Measurements from ENCODE around the gene AIFM2.
"Not testable (repeated sequence)": the region's sequence is repeated elsewhere in the genome, so short reads cannot be mapped to it uniquely, and the experiment has no call there.

The AIFM2 gene

DNA sequence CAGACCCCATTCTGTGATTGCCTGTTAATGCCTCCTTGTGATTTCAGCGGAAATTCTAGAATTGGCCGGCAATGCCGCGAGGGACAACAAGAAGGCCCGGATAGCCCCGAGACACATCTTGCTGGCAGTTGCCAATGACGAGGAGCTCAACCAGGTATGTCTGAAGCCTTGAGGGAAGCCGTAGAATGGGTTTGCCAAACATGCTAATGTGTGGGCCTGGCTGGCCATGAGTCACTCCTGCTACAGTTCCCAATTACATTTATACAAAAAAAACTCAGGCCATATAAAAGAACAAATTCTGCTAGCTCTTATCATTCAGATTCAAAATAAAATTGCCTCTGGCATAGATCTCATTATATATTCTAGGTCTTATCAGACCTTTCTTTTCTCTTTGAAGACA, 42.6 kb downstream of the AIFM2 start:
- no peak for DNase-seq

- no peak for DNase-seq
Observed at GRCh38 chr10:70088308-70088698, 44.3 kb downstream of the AIFM2 start.

- DNase-seq: no peak
Observed at GRCh38 chr10:70087616-70088307, 44.9 kb downstream of the AIFM2 start.

DNA sequence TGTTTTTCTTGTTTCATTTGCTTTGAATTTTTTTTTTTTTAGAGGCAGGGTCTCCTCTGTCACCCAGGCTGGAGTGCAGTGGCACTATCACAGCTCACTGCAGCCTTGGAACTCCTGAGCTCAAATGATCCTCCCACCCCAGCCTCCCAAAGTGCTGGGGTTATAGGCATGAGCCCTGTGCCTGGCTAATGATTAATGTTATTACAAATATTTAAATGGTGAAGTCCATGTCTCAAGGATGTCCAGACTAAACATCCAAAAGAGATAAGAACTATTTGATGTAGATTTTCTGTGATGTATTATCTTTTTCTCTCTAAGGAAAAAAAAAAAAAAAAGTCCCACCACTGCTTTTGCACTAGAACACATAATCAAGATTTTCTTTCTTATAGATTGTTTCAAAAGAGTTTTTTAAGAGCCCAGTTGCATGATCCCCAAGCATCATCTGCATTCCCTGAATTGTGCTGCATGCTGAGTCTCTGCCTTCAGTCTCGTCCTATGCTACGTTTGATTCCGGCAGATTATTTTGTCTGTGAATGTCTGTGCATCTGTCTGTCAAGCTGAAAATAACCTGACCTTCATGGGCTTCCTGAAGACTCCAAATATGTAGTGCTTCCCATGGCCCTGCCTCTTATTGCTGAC, 46.5 kb downstream of the AIFM2 start:
- DNase-seq: no peak

DNA sequence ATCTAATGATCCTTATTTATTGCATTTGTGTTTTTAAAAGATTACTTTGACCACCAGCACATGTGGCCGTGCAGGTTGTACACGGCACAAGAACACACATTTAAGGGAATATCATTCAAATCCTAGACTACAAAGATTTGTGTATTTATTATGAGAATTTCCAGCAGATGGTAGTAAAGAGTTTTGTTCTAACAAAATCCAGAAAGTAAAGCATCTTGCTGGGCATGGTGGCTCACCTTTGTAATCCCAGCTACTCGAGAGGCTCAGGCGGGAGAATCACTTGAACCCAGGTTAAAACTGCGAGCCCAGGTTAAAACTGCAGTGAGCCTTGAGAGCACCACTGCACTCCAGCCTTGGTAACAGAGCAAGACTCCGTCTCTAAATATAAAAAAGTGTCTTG, 48.4 kb downstream of the AIFM2 start:
- no peak for DNase-seq

- not testable (repeated sequence) for DNase-seq
Observed at GRCh38 chr10:70080789-70081188, 51.8 kb downstream of the AIFM2 start.

- no peak for DNase-seq
Observed at GRCh38 chr10:70078937-70079336, 53.7 kb downstream of the AIFM2 start.

GRCh38 chr10:70078329-70078728, 54.3 kb downstream of the AIFM2 start:
- DNase-seq: no peak

- no peak for DNase-seq
Observed at GRCh38 chr10:70074971-70075370, 57.7 kb downstream of the AIFM2 start.

DNA sequence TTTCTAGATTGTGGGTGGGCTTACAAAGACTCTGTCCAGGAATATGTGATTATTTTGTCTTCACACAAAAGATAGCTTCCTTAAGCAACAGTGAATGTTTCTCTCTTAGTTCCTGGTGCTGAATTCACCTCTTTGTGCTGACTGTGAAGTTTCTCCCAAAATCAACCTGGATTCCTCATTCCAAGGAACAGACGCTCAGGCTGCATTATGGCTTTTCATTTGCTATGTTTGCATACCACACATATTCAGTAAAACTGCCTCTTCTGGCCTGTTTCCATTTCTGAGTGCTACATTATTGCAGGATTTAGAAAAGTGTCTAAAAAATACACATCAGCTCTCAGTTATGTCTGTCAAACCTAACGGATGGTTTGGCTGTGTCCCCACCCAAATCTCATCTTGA, 58.5 kb downstream of the AIFM2 start:
- DNase-seq: no peak

DNA sequence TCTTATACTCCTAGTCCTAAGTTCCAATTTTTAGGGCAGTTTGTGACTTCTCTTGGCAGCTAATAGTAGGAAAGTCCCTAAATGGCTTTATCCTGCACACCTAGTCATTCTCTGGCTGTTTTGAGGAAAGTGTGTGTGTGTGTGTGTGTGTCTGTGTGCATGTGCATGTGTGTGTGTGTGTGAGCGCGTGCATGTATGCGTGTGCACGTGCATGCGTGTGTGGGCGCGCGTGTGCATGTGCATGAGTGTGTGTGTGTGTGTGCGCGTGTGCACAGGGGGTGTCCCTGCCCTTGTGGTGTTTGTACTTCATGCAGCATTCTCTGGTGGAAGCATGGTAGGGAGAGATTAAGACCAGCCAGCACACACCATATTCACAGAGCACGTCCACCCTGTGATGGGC, 61.8 kb downstream of the AIFM2 start:
- no peak for DNase-seq

DNA sequence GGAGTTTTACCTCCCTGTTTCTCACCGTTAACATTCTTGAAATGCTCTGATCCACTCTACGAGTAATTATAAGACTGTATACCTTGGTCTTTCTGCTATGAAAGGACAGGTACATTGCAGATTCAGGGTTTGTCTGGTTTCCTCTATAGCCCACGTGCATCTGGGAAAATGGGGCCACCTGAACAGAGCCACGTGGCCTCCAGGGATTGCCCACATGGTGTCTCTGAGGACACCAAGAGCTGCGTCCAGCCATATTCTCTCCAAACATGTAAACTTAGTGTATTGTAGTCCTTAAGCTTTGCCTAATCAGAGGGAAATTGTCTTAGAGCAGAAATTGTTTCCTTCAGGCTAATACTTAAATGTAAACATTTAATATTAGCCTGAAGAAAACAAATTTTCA, 63.3 kb downstream of the AIFM2 start:
- DNase-seq: no peak

- DNase-seq: no peak
Observed at GRCh38 chr10:70068925-70069324, 63.7 kb downstream of the AIFM2 start.

GRCh38 chr10:70067586-70067985, 65.0 kb downstream of the AIFM2 start:
- DNase-seq: no peak

DNA sequence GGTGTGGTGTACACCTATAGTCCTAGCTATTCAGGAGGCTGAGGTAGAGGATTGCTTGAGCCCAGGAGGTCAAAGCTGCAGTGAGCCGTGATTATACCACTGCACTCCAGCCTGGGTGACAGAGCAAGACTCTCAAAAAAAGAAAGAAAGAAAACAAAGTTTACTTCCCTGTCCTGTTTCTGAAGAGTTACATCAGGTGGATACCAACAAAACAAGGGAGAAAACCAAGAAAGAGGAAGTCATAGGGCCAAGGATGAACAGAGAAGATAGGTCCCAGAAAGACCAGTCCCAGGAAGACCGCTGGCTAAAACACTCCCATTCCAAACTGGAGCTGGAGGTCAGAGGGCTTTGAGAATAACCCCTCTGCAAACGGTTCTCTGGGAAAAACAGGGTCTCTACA, 66.4 kb downstream of the AIFM2 start:
- DNase-seq: no peak

DNA sequence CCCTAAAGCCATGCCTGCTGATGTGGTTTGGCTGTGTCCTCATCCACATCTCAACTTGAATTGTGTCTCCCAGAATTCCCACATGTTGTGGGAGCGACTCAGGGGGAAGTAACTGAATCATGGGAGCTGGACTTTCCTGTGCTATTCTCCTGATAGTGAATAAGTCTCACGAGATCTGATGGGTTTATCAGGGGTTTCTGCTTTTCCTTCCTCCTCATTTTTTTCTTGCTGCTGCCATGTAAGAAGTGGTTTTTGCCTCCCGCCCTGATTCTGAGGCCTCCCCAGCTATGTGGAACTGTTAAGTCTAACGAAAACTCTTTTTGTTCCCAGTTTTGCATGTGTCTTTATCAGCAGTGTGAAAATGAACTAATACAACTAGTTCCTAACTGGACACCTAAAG, 68.1 kb downstream of the AIFM2 start:
- DNase-seq: no peak

- DNase-seq: no peak
Observed at GRCh38 chr10:70063418-70064098, 69.1 kb downstream of the AIFM2 start.

Data from NCI-H524 treated with DMSO at 0.1 percent for 48 hours (cell line).